Measurements from ENCODE around the gene UBR3.
"Not testable (repeated sequence)": the region's sequence is repeated elsewhere in the genome, so short reads cannot be mapped to it uniquely, and the experiment has no call there.

UBR3 gene

GRCh38 chr2:169946092-169946491, 118.8 kb downstream of the UBR3 start:
- Histone ChIP-seq H3K27me3 (no peaks in the 10 kb centered on the region), H3K4me1 (ENCODE audit: control insufficient read depth in 1 of 2, insufficient read depth in 1 of 2, low read depth in 1 of 2, low read length in 1 of 2) (no peaks in the 10 kb centered on the region), H3K36me3 (peaks cover 37% of the 10 kb centered on the region), H3K27ac (no peak overlapping the region), H3K9me3 (no peaks in the 10 kb centered on the region), H3K4me3 (ENCODE audit: low read depth in 1 of 2, low read length in 1 of 2) (no peak overlapping the region)
- TF ChIP-seq CTCF (IDR thresholded peaks at IDR 0.05), result no peak

- Histone ChIP-seq H3K4me1 (ENCODE audit: control insufficient read depth in 1 of 2, insufficient read depth in 1 of 2, low read depth in 1 of 2, low read length in 1 of 2) (no peaks in the 10 kb centered on the region), H3K36me3 (peaks cover 36% of the 10 kb centered on the region), H3K9me3 (no peaks in the 10 kb centered on the region), H3K27ac (no peak overlapping the region), H3K4me3 (ENCODE audit: low read depth in 1 of 2, low read length in 1 of 2) (no peak overlapping the region), H3K27me3 (no peaks in the 10 kb centered on the region)
- TF ChIP-seq CTCF (IDR thresholded peaks at IDR 0.05), result no peak
Observed at GRCh38 chr2:169946546-169946945, 119.3 kb downstream of the UBR3 start.

- Histone ChIP-seq H3K27me3 (no peaks in the 10 kb centered on the region), H3K4me1 (ENCODE audit: control insufficient read depth in 1 of 2, insufficient read depth in 1 of 2, low read depth in 1 of 2, low read length in 1 of 2) (no peaks in the 10 kb centered on the region), H3K27ac (no peak overlapping the region), H3K9me3 (no peaks in the 10 kb centered on the region), H3K36me3 (peaks cover 13% of the 10 kb centered on the region), H3K4me3 (ENCODE audit: low read depth in 1 of 2, low read length in 1 of 2) (no peak overlapping the region)
- TF ChIP-seq CTCF (IDR thresholded peaks at IDR 0.05), result no peak
Observed at GRCh38 chr2:169955940-169956339, 128.7 kb downstream of the UBR3 start.

GRCh38 chr2:169957219-169957618, 130.0 kb downstream of the UBR3 start:
- H3K9me3 ChIP-seq; H3K27ac ChIP-seq; H3K4me3 ChIP-seq (ENCODE audit: low read depth in 1 of 2, low read length in 1 of 2); H3K4me1 ChIP-seq (ENCODE audit: control insufficient read depth in 1 of 2, insufficient read depth in 1 of 2, low read depth in 1 of 2, low read length in 1 of 2); H3K27me3 ChIP-seq: not testable (repeated sequence)
- H3K36me3 ChIP-seq, result peaks cover 13% of the 10 kb centered on the region

- no peak for TF ChIP-seq CTCF (IDR thresholded peaks at IDR 0.05)
- Histone ChIP-seq H3K4me1 (ENCODE audit: control insufficient read depth in 1 of 2, insufficient read depth in 1 of 2, low read depth in 1 of 2, low read length in 1 of 2) (no peaks in the 10 kb centered on the region), H3K36me3 (peaks cover 13% of the 10 kb centered on the region), H3K27ac (no peak overlapping the region), H3K9me3 (no peaks in the 10 kb centered on the region), H3K27me3 (no peaks in the 10 kb centered on the region), H3K4me3 (ENCODE audit: low read depth in 1 of 2, low read length in 1 of 2) (no peak overlapping the region)
Observed at GRCh38 chr2:169961911-169962310, 134.7 kb downstream of the UBR3 start.

- Histone ChIP-seq H3K9me3 (no peaks in the 10 kb centered on the region), H3K4me1 (ENCODE audit: control insufficient read depth in 1 of 2, insufficient read depth in 1 of 2, low read depth in 1 of 2, low read length in 1 of 2) (no peaks in the 10 kb centered on the region), H3K27ac (no peak overlapping the region), H3K36me3 (peaks cover 16% of the 10 kb centered on the region), H3K4me3 (ENCODE audit: low read depth in 1 of 2, low read length in 1 of 2) (no peak overlapping the region), H3K27me3 (no peaks in the 10 kb centered on the region)
- no peak for TF ChIP-seq CTCF (IDR thresholded peaks at IDR 0.05)
Observed at GRCh38 chr2:169963786-169964185, 136.5 kb downstream of the UBR3 start.

Data from neutrophil (primary cell).